HEK293 (cell line): Measurements from ENCODE around the gene SYNPO2.

Experiments
- CTCF ChIA-PET: fragments of 350-600 bp; formaldehyde crosslinking; extraction: SDS; loops from one replicate; lab custom pipeline; 2021; ENCODE audit warnings: antibody characterized with exemption; lab: Yijun Ruan, JAX
- POLR2A ChIA-PET: fragments of 300-600 bp; formaldehyde crosslinking; extraction: SDS; loops from one replicate; lab custom pipeline; 2020; ENCODE audit warnings: antibody characterized with exemption, inconsistent platforms; lab: Yijun Ruan, JAX
- H3K27ac ChIP-seq: fragments of 200-500 bp; sonication (Bioruptor generic); 2 replicates; pipeline ENCODE4 v1.5.1; 2014; ENCODE audit warnings: low read depth, low read length, control low read depth, inconsistent platforms; ENCODE audit errors: extremely low read depth
- H3K36me3 ChIP-seq, 2 experiments: fragments of 200-500 bp in 1 of 2; sonication (Bioruptor generic) in 1 of 2; 1 replicate in 1 of 2; 2 replicates in 1 of 2; pipeline ENCODE4 v1.5.1; 2014 to 2017; ENCODE audit warnings: inconsistent platforms in 2 of 2, low read length in 2 of 2; ENCODE audit not compliant: control insufficient read depth in 2 of 2, insufficient read depth in 1 of 2
- H3K4me1 ChIP-seq: fragments of 200-500 bp; sonication (Bioruptor generic); 2 replicates; pipeline ENCODE4 v1.5.1; 2014; ENCODE audit warnings: mild to moderate bottlenecking, low read length, inconsistent platforms; ENCODE audit not compliant: control insufficient read depth, insufficient read depth
- H3K4me3 ChIP-seq: 2 replicates; pipeline ENCODE4 v1.5.1; 2011; ENCODE audit warnings: low read depth, mild to moderate bottlenecking, control low read depth, low read length, moderate library complexity
- H3K9me3 ChIP-seq: fragments of 200-500 bp; sonication (Bioruptor generic); 2 replicates; pipeline ENCODE4 v1.5.1; 2014; ENCODE audit warnings: low read depth, low read length, inconsistent platforms; ENCODE audit not compliant: control insufficient read depth, insufficient read depth
- EGR2 ChIP-seq: fragments of 450-650 bp; formaldehyde crosslinking; IDR thresholded peaks from 2 replicates; pipeline ENCODE4 v1.5.1; 2016; ENCODE audit warnings: low read depth, missing biosample characterization, missing genetic modification characterization
- KLF8 ChIP-seq: fragments of 450-650 bp; formaldehyde crosslinking; IDR thresholded peaks from 2 replicates; pipeline ENCODE4 v1.5.1; 2016; ENCODE audit warnings: missing biosample characterization, missing genetic modification characterization
- OSR2 ChIP-seq: fragments of 450-650 bp; formaldehyde crosslinking; IDR thresholded peaks from 2 replicates; pipeline ENCODE4 v1.5.1; 2016; ENCODE audit warnings: missing biosample characterization, missing genetic modification characterization
- REPIN1 ChIP-seq: fragments of 450-650 bp; formaldehyde crosslinking; IDR thresholded peaks from 2 replicates; pipeline ENCODE4 v1.5.1; 2017; ENCODE audit warnings: missing biosample characterization, missing genetic modification characterization, low read depth
- ZNF10 ChIP-seq: fragments of 450-650 bp; formaldehyde crosslinking; IDR thresholded peaks from 2 replicates; pipeline ENCODE4 v1.5.1; 2017; ENCODE audit warnings: missing biosample characterization, missing genetic modification characterization
- ZNF112 ChIP-seq: fragments of 450-650 bp; formaldehyde crosslinking; IDR thresholded peaks from 2 replicates; pipeline ENCODE4 v1.5.0; 2017; ENCODE audit warnings: missing biosample characterization, missing genetic modification characterization
- ZNF140 ChIP-seq: fragments of 450-650 bp; formaldehyde crosslinking; IDR thresholded peaks from 2 replicates; pipeline ENCODE4 v1.5.1; 2016; ENCODE audit warnings: missing biosample characterization, missing genetic modification characterization
- ZNF155 ChIP-seq: fragments of 450-650 bp; formaldehyde crosslinking; IDR thresholded peaks from 2 replicates; pipeline ENCODE4 v1.5.1; 2016; ENCODE audit warnings: missing biosample characterization, missing genetic modification characterization
- ZNF157 ChIP-seq: fragments of 450-650 bp; formaldehyde crosslinking; IDR thresholded peaks from 2 replicates; pipeline ENCODE4 v1.5.1; 2016; ENCODE audit warnings: missing biosample characterization, missing genetic modification characterization
- ZNF169 ChIP-seq: fragments of 450-650 bp; formaldehyde crosslinking; IDR thresholded peaks from 2 replicates; pipeline ENCODE4 v1.5.1; 2016; ENCODE audit warnings: missing biosample characterization, missing genetic modification characterization
- ZNF174 ChIP-seq: fragments of 450-650 bp; formaldehyde crosslinking; IDR thresholded peaks from 2 replicates; pipeline ENCODE4 v1.5.0; 2017; ENCODE audit warnings: missing biosample characterization, mild to moderate bottlenecking, missing genetic modification characterization
- ZNF223 ChIP-seq: fragments of 450-650 bp; formaldehyde crosslinking; IDR thresholded peaks from 2 replicates; pipeline ENCODE4 v1.5.1; 2016; ENCODE audit warnings: missing biosample characterization, missing genetic modification characterization
- ZNF341 ChIP-seq: fragments of 450-650 bp; formaldehyde crosslinking; IDR thresholded peaks from 2 replicates; pipeline ENCODE4; 2016; ENCODE audit warnings: low read depth, missing biosample characterization, missing genetic modification characterization
- ZNF37A ChIP-seq: fragments of 450-650 bp; IDR thresholded peaks from 2 replicates; pipeline ENCODE4 v1.5.1; 2018; ENCODE audit warnings: missing biosample characterization, missing genetic modification characterization
- ZNF548 ChIP-seq: fragments of 450-650 bp; formaldehyde crosslinking; IDR thresholded peaks from 2 replicates; pipeline ENCODE4 v1.5.1; 2016; ENCODE audit warnings: missing biosample characterization, missing genetic modification characterization
- ZNF555 ChIP-seq: fragments of 450-650 bp; formaldehyde crosslinking; conservative IDR thresholded peaks from 2 replicates; pipeline ENCODE4 v1.5.1; 2017; ENCODE audit warnings: missing biosample characterization, mild to moderate bottlenecking, missing genetic modification characterization, inconsistent platforms
- ZNF571 ChIP-seq: fragments of 450-650 bp; formaldehyde crosslinking; IDR thresholded peaks from 2 replicates; pipeline ENCODE4 v1.5.0; 2017; ENCODE audit warnings: missing biosample characterization, missing genetic modification characterization
- ZNF626 ChIP-seq: fragments of 450-650 bp; sonication (Bioruptor Pico); formaldehyde crosslinking; IDR thresholded peaks from 2 replicates; pipeline ENCODE4 v1.5.1; 2018; ENCODE audit warnings: missing biosample characterization, missing genetic modification characterization, inconsistent platforms
- ZNF654 ChIP-seq: fragments of 450-650 bp; formaldehyde crosslinking; IDR thresholded peaks from 2 replicates; pipeline ENCODE4 v1.5.1; 2016; ENCODE audit warnings: low read depth, missing biosample characterization, missing genetic modification characterization
- ZNF664 ChIP-seq: fragments of 450-650 bp; formaldehyde crosslinking; IDR thresholded peaks from 2 replicates; pipeline ENCODE4 v1.5.1; 2016; ENCODE audit warnings: missing biosample characterization, missing genetic modification characterization
- ZNF791 ChIP-seq: fragments of 450-650 bp; formaldehyde crosslinking; IDR thresholded peaks from 2 replicates; pipeline ENCODE4 v1.5.1; 2016; ENCODE audit warnings: missing biosample characterization, missing genetic modification characterization
- ZNF792 ChIP-seq: fragments of 450-650 bp; formaldehyde crosslinking; IDR thresholded peaks from 2 replicates; pipeline ENCODE4 v1.5.1; 2016; ENCODE audit warnings: missing biosample characterization, missing genetic modification characterization
- TF ChIP-seq, protein P1 (sequence below): fragments of 450-650 bp; formaldehyde crosslinking; IDR thresholded peaks from 2 replicates; pipeline ENCODE4 v1.5.1; 2016; ENCODE audit warnings: missing biosample characterization, missing genetic modification characterization
- TF ChIP-seq, protein P2 (sequence below): fragments of 450-650 bp; formaldehyde crosslinking; optimal IDR thresholded peaks from 2 replicates; pipeline ENCODE3; 2016; ENCODE audit warnings: missing biosample characterization, mild to moderate bottlenecking, missing genetic modification characterization
- TF ChIP-seq, protein P3 (sequence below): fragments of 450-650 bp; formaldehyde crosslinking; IDR thresholded peaks from 2 replicates; pipeline ENCODE4 v1.5.1; 2017; ENCODE audit warnings: missing biosample characterization, missing genetic modification characterization
- TF ChIP-seq, protein P4 (sequence below): fragments of 450-650 bp; formaldehyde crosslinking; IDR thresholded peaks from 2 replicates; pipeline ENCODE4 v1.5.1; 2016; ENCODE audit warnings: missing biosample characterization, missing genetic modification characterization
- TF ChIP-seq, protein P5 (sequence below): fragments of 450-650 bp; formaldehyde crosslinking; IDR thresholded peaks from 2 replicates; pipeline ENCODE4 v1.5.1; 2016; ENCODE audit warnings: missing biosample characterization, missing genetic modification characterization

The SYNPO2 gene

DNA sequence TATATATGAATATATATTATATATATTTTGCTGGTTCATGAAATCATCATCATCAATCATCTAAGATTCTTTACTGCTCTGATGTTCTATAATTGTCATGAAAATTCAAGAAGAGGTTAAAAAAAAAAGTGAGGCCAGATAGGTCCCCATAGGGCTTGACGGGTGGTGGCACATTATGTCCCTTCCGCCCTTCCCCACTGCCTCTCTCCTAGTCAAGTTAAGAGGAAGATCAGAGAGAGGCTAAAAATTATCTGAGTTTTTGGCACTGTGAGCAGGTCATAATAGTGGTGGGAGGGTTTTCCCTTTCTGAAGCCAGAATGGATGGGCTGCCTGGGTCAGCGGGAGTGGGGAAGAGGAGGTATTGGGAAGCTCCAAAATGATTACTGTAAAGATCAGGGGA lies 5.4 kb downstream of the SYNPO2 start:
- no peaks in the 10 kb centered on the region for H3K36me3 ChIP-seq
- TF ChIP-seq, protein P1, sequence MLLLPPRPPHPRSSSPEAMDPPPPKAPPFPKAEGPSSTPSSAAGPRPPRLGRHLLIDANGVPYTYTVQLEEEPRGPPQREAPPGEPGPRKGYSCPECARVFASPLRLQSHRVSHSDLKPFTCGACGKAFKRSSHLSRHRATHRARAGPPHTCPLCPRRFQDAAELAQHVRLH (tag by site-specific recombination) = no peak
- no peak for TF ChIP-seq ZNF626 (tag by site-specific recombination)
- no peak for TF ChIP-seq ZNF341 (tag by site-specific recombination)
- TF ChIP-seq ZNF223 = no peak
- TF ChIP-seq ZNF664 (tag by site-specific recombination) = no peak
- TF ChIP-seq ZNF792 (tag by site-specific recombination) = no peak
- no peak for TF ChIP-seq ZNF791 (tag by site-specific recombination)
- no peak for TF ChIP-seq ZNF654 (tag by site-specific recombination)
- no peak for TF ChIP-seq ZNF169 (tag by site-specific recombination)
- no peak for TF ChIP-seq ZNF37A (tag by site-specific recombination)
- TF ChIP-seq, protein P2, sequence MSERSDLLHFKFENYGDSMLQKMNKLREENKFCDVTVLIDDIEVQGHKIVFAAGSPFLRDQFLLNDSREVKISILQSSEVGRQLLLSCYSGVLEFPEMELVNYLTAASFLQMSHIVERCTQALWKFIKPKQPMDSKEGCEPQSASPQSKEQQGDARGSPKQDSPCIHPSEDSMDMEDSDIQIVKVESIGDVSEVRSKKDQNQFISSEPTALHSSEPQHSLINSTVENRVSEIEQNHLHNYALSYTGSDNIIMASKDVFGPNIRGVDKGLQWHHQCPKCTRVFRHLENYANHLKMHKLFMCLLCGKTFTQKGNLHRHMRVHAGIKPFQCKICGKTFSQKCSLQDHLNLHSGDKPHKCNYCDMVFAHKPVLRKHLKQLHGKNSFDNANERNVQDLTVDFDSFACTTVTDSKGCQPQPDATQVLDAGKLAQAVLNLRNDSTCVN (tag by site-specific recombination) = no peak
- TF ChIP-seq ZNF112 (tag by site-specific recombination) = no peak
- TF ChIP-seq, all 188 proteins: peak for 0
- POLR2A ChIA-PET = no interaction called here
- no peaks in the 10 kb centered on the region for H3K9me3 ChIP-seq
- no peak overlapping the region for H3K4me3 ChIP-seq
- H3K4me1 ChIP-seq = no peaks in the 10 kb centered on the region
- no peak overlapping the region for H3K27ac ChIP-seq
- CTCF ChIA-PET = no interaction called here

DNA sequence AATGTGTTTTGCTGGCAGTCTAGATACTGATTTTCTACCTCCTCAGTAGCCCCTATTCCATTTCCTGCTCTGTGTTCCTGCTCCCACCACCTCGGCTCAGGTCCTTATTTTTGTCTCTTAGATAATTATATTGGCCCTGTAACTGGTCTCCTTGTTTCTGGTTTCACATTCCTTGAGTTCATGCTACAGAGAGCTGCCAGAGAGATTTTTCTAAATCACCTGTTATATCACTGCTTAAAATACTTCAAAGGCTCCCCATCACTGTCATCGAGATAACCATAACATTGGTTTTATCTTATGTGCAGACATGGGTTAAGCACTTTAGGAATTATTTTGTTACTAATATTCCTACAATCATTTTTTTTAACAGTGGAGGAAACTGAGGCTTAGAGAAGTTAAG lies 9.6 kb downstream of the SYNPO2 start:
- H3K4me1 ChIP-seq = no peaks in the 10 kb centered on the region
- H3K4me3 ChIP-seq = no peak overlapping the region
- CTCF ChIA-PET = no interaction called here
- H3K36me3 ChIP-seq = no peaks in the 10 kb centered on the region
- TF ChIP-seq ZNF548 (tag by site-specific recombination) = no peak
- TF ChIP-seq, protein P3, sequence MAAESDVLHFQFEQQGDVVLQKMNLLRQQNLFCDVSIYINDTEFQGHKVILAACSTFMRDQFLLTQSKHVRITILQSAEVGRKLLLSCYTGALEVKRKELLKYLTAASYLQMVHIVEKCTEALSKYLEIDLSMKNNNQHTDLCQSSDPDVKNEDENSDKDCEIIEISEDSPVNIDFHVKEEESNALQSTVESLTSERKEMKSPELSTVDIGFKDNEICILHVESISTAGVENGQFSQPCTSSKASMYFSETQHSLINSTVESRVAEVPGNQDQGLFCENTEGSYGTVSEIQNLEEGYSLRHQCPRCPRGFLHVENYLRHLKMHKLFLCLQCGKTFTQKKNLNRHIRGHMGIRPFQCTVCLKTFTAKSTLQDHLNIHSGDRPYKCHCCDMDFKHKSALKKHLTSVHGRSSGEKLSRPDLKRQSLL = no peak
- TF ChIP-seq REPIN1 (tag by site-specific recombination) = no peak
- no peak for TF ChIP-seq ZNF555 (tag by site-specific recombination)
- TF ChIP-seq, protein P4, sequence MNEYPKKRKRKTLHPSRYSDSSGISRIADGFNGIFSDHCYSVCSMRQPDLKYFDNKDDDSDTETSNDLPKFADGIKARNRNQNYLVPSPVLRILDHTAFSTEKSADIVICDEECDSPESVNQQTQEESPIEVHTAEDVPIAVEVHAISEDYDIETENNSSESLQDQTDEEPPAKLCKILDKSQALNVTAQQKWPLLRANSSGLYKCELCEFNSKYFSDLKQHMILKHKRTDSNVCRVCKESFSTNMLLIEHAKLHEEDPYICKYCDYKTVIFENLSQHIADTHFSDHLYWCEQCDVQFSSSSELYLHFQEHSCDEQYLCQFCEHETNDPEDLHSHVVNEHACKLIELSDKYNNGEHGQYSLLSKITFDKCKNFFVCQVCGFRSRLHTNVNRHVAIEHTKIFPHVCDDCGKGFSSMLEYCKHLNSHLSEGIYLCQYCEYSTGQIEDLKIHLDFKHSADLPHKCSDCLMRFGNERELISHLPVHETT = no peak
- no peak for TF ChIP-seq ZNF140 (tag by site-specific recombination)
- TF ChIP-seq ZNF157 = no peak
- no peak for TF ChIP-seq ZNF571
- TF ChIP-seq KLF8 = no peak
- TF ChIP-seq, all 188 proteins: peak for 0
- H3K27ac ChIP-seq = no peak overlapping the region
- H3K9me3 ChIP-seq = no peaks in the 10 kb centered on the region
- POLR2A ChIA-PET = no interaction called here

DNA sequence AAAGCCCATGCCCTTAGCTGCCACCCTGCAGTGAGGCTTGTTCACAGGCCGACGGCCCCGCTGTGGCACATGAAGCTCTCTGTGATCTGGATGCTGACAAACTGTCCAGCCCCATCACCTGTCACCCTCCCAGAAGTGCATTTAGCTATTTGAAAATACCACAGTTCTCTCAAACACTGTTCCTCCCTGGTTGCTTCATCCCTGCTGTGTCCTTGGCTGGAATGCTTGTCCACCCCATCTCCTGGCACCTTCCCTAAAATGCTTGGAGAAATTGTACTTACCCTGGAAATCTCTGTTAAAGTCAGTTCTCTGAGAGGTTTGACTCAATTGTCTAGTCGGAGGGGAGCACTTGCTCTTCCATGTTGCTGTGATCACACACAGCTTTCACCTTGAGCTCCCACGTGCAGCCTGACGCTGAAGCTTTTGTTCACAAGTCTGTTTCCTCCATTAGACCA lies 10.1 kb downstream of the SYNPO2 start:
- Histone ChIP-seq H3K4me1 (no peaks in the 10 kb centered on the region), H3K9me3 (no peaks in the 10 kb centered on the region), H3K27ac (no peak overlapping the region), H3K36me3 (no peaks in the 10 kb centered on the region), H3K4me3 (no peak overlapping the region)
- CTCF ChIA-PET = no interaction called here
- POLR2A ChIA-PET = no interaction called here
- TF ChIP-seq, protein P5, sequence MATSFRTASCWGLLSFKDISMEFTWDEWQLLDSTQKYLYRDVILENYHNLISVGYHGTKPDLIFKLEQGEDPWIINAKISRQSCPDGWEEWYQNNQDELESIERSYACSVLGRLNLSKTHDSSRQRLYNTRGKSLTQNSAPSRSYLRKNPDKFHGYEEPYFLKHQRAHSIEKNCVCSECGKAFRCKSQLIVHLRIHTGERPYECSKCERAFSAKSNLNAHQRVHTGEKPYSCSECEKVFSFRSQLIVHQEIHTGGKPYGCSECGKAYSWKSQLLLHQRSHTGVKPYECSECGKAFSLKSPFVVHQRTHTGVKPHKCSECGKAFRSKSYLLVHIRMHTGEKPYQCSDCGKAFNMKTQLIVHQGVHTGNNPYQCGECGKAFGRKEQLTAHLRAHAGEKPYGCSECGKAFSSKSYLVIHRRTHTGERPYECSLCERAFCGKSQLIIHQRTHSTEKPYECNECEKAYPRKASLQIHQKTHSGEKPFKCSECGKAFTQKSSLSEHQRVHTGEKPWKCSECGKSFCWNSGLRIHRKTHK (tag by site-specific recombination) = no peak
- TF ChIP-seq ZNF10 (tag by site-specific recombination) (no peak), OSR2 (tag by site-specific recombination) (no peak), ZNF174 (tag by site-specific recombination) (no peak), ZNF37A (tag by site-specific recombination) (no peak), ZNF155 (no peak), EGR2 (no peak)
